Endothelial cell of umbilical vein (primary cell): ENCODE measurements around the gene UFSP2. TPM values are rescaled to one million over a fixed set of nuclear protein-coding genes. Genes with fewer than 3 reads are reported as not detected.

Experiments
- BruUV-seq: library from RNA; stranded (reverse); fragments of 400-500 nt; replicated peaks from 2 replicates; lab custom pipeline; 2021; lab: Mats Ljungman, UMichigan
- CTCF ChIA-PET: fragments of 300-600, 350-600 bp; sonication (Branson Sonifier 250); formaldehyde crosslinking; loops from one replicate; lab custom pipeline; 2021; ENCODE audit warnings: antibody characterized with exemption, inconsistent platforms; lab: Charles Lee
- POLR2A ChIA-PET: fragments of 300-600, 350-600 bp; sonication (Branson Sonifier 250); formaldehyde crosslinking; loops from one replicate; lab custom pipeline; 2021; ENCODE audit warnings: antibody characterized with exemption, inconsistent platforms; lab: Charles Lee
- DNase-seq: peaks from one replicate; pipeline ENCODE4 v3.0.0-alpha.2; 2011; ENCODE audit warnings: low read depth, low spot score
- FAIRE-seq: peaks from 2 replicates; lab custom pipeline; 2011; peaks lifted over from hg19 to GRCh38; lab: Jason Lieb, UNC
- H2AFZ ChIP-seq: 2 replicates; pipeline ENCODE4 v1.6.0; 2012; ENCODE audit warnings: low read depth, low read length, control low read depth, inconsistent platforms
- H3K27ac ChIP-seq: 2 replicates; pipeline ENCODE4 v1.5.1; 2011; ENCODE audit warnings: low read depth, mild to moderate bottlenecking, control low read depth, low read length, moderate library complexity; ENCODE audit not compliant: insufficient read depth
- H3K27me3 ChIP-seq, 2 experiments: 2 replicates each; pipeline versions ENCODE4 v1.6.0 to v1.6.1; 2011; ENCODE audit warnings: low read length in 2 of 2, mixed read lengths in 1 of 2; ENCODE audit not compliant: control insufficient read depth in 2 of 2, insufficient read depth in 2 of 2
- H3K36me3 ChIP-seq, 2 experiments: 2 replicates in 1 of 2; 3 replicates in 1 of 2; pipeline ENCODE4 v1.5.1; 2011; ENCODE audit warnings: low read length in 2 of 2, mild to moderate bottlenecking in 1 of 2, moderate library complexity in 1 of 2; ENCODE audit not compliant: control insufficient read depth in 2 of 2, insufficient read depth in 2 of 2; ENCODE audit errors: extremely low read depth in 1 of 2
- H3K4me1 ChIP-seq: 3 replicates; pipeline ENCODE4 v1.5.1; 2011; ENCODE audit warnings: mild to moderate bottlenecking, low read length; ENCODE audit not compliant: control insufficient read depth, insufficient read depth; ENCODE audit errors: extremely low read depth
- H3K4me2 ChIP-seq: 2 replicates; pipeline ENCODE4 v1.6.1; 2011; ENCODE audit warnings: low read length, control low read depth, mixed read lengths; ENCODE audit not compliant: insufficient read depth
- H3K4me3 ChIP-seq, 3 experiments: fragments of 200-600 bp in 1 of 3; sonication (generic), shearing (Covaris generic) in 1 of 3; replicated peaks in 1 of 3; 2 replicates each; pipeline ENCODE4 v1.5.1; 2011 to 2016; ENCODE audit warnings: control low read depth in 3 of 3, low read length in 3 of 3, mild to moderate bottlenecking in 2 of 3, inconsistent platforms in 1 of 3, low read depth in 1 of 3, moderate library complexity in 1 of 3; ENCODE audit not compliant: insufficient read depth in 1 of 3
- H3K79me2 ChIP-seq: 2 replicates; pipeline ENCODE4 v1.6.0; 2012; ENCODE audit warnings: low read length, inconsistent platforms; ENCODE audit not compliant: control insufficient read depth, insufficient read depth
- H3K9ac ChIP-seq: replicated peaks from 2 replicates; pipeline ENCODE3; 2011; ENCODE audit warnings: low read length, control low read depth; ENCODE audit not compliant: insufficient read depth; ENCODE audit errors: extremely low read depth
- H3K9me1 ChIP-seq: replicated peaks from 3 replicates; pipeline ENCODE4 v1.6.0; 2011; ENCODE audit warnings: mild to moderate bottlenecking, low read length; ENCODE audit not compliant: control insufficient read depth, insufficient read depth; ENCODE audit errors: extremely low read depth
- H3K9me3 ChIP-seq: replicated peaks from 2 replicates; pipeline ENCODE4 v1.5.1; 2012; ENCODE audit warnings: low read length, inconsistent platforms; ENCODE audit not compliant: control insufficient read depth, insufficient read depth
- H4K20me1 ChIP-seq: replicated peaks from 2 replicates; pipeline ENCODE3; 2011; ENCODE audit warnings: mild to moderate bottlenecking, low read length; ENCODE audit not compliant: control insufficient read depth, insufficient read depth; ENCODE audit errors: extremely low read depth
- EZH2 ChIP-seq: IDR thresholded peaks from 2 replicates; pipeline ENCODE4 v1.6.1; 2012; ENCODE audit warnings: borderline replicate concordance, low read depth, mild to moderate bottlenecking, moderate library complexity, low read length, inconsistent platforms; ENCODE audit not compliant: severe bottlenecking
- FOS ChIP-seq: IDR thresholded peaks from 2 replicates; pipeline ENCODE4 v1.6.1; 2011; ENCODE audit warnings: mild to moderate bottlenecking, low read length, moderate library complexity, borderline replicate concordance; ENCODE audit not compliant: insufficient read depth
- GATA2 ChIP-seq: IDR thresholded peaks from 2 replicates; pipeline ENCODE4 v1.7.0; 2011; ENCODE audit warnings: low read depth, mild to moderate bottlenecking, moderate library complexity, mixed read lengths, low read length; ENCODE audit not compliant: insufficient read length, insufficient read depth
- JUN ChIP-seq: IDR thresholded peaks from 2 replicates; pipeline ENCODE4 v1.6.1; 2011; ENCODE audit warnings: borderline replicate concordance, low read depth; ENCODE audit not compliant: insufficient read length, insufficient read depth
- MAX ChIP-seq: IDR thresholded peaks from 2 replicates; pipeline ENCODE4 v1.6.1; 2011; ENCODE audit not compliant: insufficient read depth, insufficient read length
- MYC ChIP-seq: IDR thresholded peaks from one replicate; pipeline ENCODE4 v1.6.1; 2011; ENCODE audit warnings: mild to moderate bottlenecking, low read depth, low read length
- POLR2A ChIP-seq: IDR thresholded peaks from 2 replicates; pipeline ENCODE4 v1.6.1; 2012; ENCODE audit warnings: low read depth, mild to moderate bottlenecking, control low read depth, low read length
- POLR2AphosphoS5 ChIP-seq: IDR thresholded peaks from 2 replicates; pipeline ENCODE4 v1.6.1; 2012; ENCODE audit warnings: low read depth, mild to moderate bottlenecking, control low read depth, low read length, moderate library complexity; ENCODE audit not compliant: insufficient read depth
- dilution Hi-C: fragments of 300-500 bp; cut with MboI; formaldehyde crosslinking; loops from one replicate; pipeline ENCODE4 v1.15.0; 2019; ENCODE audit warnings: low sequenced_read_pairs; ENCODE audit not compliant: extremely low pct_ligation_motif_present
- intact Hi-C: fragments of 100-400 bp; cut with micrococcal nuclease; formaldehyde crosslinking; loops from one replicate; pipeline ENCODE4 v1.10.0; 2022
- polyA plus RNA-seq, 4 experiments: library from polyadenylated mRNA; depleted of rRNA in 3 of 4; stranded (reverse) in 3 of 4; unstranded in 1 of 4; fragments of >200 nt; gene quantifications; 2 replicates each; pipeline versions ENCODE4 v1.2.1 to v1.2.3, GENCODE V29; 2011 to 2012; ENCODE audit warnings: missing spikeins in 1 of 4
- total RNA-seq: library from RNA; stranded (reverse); gene quantifications from 2 replicates; pipeline ENCODE4 v1.2.3, GENCODE V29; 2021
- TF ChIP-seq, protein P1 (sequence below), 2 donors: IDR thresholded peaks; 1 replicate in 1 of 2; 2 replicates in 1 of 2; pipeline ENCODE4 v1.5.1; 2011; ENCODE audit warnings: low read length in 2 of 2, mild to moderate bottlenecking in 2 of 2, moderate library complexity in 2 of 2, control low read depth in 1 of 2, inconsistent platforms in 1 of 2, low read depth in 1 of 2; ENCODE audit not compliant: insufficient read depth in 1 of 2; ENCODE audit errors: extremely low read depth in 1 of 2

UFSP2 gene
- total and polyA plus RNA-seq, 2 donors (not counting 3 experiments of a cell fraction or from before 2014, with no cell fraction given) = 25.2 to 26.7 TPM

- Histone ChIP-seq H3K9me1 (no peaks in the 10 kb centered on the region), H3K4me1 (no peaks in the 10 kb centered on the region), H3K27ac (no peak overlapping the region), H3K36me3 (peaks cover 0 to 5% of the 10 kb centered on the region in 2 experiments), H4K20me1 (no peaks in the 10 kb centered on the region), H2AFZ (no peak overlapping the region), H3K9me3 (no peaks in the 10 kb centered on the region), H3K9ac (no peak overlapping the region), H3K79me2 (no peaks in the 10 kb centered on the region), H3K4me2 (no peak overlapping the region), H3K27me3 (no peaks in the 10 kb centered on the region), H3K4me3 (no peak overlapping the region)
- intact Hi-C loops (no loop called here), dilution Hi-C loops (no loop called here)
- ChIA-PET POLR2A (no interaction called here), CTCF (interaction anchor here (2.8 kb wide), 1 partner anchor 9 kb away, joined by 9 read pairs; the partner anchor contains the start of genes ANKRD37 and LRP2BP)
- no peak for DNase-seq
- FAIRE-seq = no peak
- TF ChIP-seq MYC (no peak), GATA2 (no peak), FOS (no peak), POLR2A (no peak), MAX (no peak), POLR2AphosphoS5 (no peak), EZH2 (no peak), JUN (no peak)
- TF ChIP-seq, protein P1, sequence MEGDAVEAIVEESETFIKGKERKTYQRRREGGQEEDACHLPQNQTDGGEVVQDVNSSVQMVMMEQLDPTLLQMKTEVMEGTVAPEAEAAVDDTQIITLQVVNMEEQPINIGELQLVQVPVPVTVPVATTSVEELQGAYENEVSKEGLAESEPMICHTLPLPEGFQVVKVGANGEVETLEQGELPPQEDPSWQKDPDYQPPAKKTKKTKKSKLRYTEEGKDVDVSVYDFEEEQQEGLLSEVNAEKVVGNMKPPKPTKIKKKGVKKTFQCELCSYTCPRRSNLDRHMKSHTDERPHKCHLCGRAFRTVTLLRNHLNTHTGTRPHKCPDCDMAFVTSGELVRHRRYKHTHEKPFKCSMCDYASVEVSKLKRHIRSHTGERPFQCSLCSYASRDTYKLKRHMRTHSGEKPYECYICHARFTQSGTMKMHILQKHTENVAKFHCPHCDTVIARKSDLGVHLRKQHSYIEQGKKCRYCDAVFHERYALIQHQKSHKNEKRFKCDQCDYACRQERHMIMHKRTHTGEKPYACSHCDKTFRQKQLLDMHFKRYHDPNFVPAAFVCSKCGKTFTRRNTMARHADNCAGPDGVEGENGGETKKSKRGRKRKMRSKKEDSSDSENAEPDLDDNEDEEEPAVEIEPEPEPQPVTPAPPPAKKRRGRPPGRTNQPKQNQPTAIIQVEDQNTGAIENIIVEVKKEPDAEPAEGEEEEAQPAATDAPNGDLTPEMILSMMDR (IDR thresholded peaks at IDR 0.05; ENCODE audit: extremely low read depth in 1 of 2, insufficient read depth in 1 of 2, low read depth in 1 of 2, low read length in 2 of 2) = no peak
- no TSS peak for BruUV-seq
These were observed 20.3 kb downstream of the UFSP2 start for GRCh38 chr4:185405296-185405999.
